Fibroblast of pulmonary artery (primary cell): ENCODE results near the gene CSRNP3.

ENCODE experiments used
- DNase-seq: peaks from one replicate; pipeline ENCODE4 v3.0.0-alpha.2; 2010; ENCODE audit warnings: low read depth
- H3K4me3 ChIP-seq: replicated peaks from 2 replicates; pipeline ENCODE4 v1.5.1; 2011; ENCODE audit warnings: low read depth, mild to moderate bottlenecking, control low read depth, low read length, moderate library complexity
- CTCF ChIP-seq: IDR thresholded peaks from 2 replicates; pipeline ENCODE4 v1.5.1; 2011; ENCODE audit warnings: mild to moderate bottlenecking, control low read depth, low read length, inconsistent platforms; ENCODE audit errors: missing control alignments

CSRNP3 gene

GRCh38 chr2:165466386-165466785 is 3.1 kb upstream of the CSRNP3 start:
- no peak overlapping the region for H3K4me3 ChIP-seq
- DNase-seq: no peak
- TF ChIP-seq CTCF: no peak

DNA sequence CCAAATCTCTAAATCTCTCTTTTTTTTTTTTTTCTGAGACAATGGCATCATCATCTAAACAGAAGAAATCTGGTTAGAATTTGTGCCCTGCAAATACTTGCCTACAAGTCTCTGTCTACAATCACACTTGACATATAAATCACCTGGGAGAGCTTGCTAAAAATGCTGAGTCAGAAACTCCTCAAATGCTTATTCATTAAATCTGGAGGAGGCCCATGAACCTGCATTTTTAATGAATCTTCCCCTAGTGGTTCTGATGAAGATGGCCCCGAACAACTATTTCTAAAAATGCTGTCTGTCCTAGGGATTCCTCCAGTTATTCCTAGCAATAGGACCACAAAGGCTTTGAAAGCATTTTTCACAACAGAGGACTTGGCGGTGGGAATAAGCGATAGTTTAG is 1.6 kb upstream of the CSRNP3 start:
- H3K4me3 ChIP-seq: no peak overlapping the region
- DNase-seq: no peak
- TF ChIP-seq CTCF: no peak

- peak overlapping the region; percentile 73 for H3K4me3 ChIP-seq
- no peak for DNase-seq
- no peak for TF ChIP-seq CTCF
Measured at GRCh38 chr2:165470361-165470760, 863 bp downstream of the CSRNP3 start.

DNA sequence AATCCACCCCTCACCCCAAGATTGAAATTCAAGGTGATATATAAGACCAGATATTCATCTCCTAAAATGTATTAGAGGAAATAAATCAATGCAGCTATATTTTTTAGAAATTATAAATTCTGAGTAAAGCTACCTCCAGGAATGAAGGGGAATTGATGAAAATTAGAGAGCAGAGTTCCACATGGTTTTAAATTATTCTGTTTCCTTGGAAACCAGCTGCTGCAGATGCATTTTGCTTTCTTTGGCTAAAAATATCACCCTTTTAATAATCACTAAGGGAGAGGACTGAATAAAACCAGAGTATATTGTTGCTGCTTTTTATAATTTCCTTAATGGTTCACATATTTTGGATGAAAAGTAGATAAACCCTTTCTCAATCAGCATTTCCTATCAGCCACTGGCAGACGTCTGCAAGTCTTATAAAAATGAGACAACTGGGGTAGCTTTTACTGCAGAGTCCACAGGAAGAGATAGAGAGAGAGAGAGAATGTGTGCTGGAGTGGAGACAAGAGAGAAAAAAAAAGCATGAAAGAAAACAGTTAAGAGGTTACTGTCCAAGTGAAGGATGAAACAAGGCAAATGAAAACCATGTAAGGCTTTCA is 2.0 kb downstream of the CSRNP3 start:
- no peak overlapping the region for H3K4me3 ChIP-seq
- peak; percentile 45 for DNase-seq
- TF ChIP-seq CTCF: no peak

DNA sequence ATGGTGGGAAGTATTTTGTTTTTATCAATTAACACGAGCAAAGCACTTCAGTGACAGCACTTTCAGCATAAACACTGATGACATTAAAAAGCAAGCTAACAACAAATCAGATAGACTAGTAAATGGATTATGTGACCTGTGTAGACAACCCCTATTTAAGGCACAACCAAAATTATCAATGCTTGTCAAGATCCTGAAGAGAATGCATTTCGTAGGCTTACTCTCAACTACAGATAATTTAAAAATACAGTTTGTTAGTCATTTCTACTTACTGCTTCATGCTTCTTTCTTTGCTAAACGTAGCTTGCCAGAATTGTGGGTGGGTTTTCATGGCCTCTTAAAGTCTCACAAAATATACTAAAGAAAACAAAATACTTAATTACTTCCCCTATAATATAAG is 3.4 kb downstream of the CSRNP3 start:
- H3K4me3 ChIP-seq: no peak overlapping the region
- DNase-seq: no peak

GRCh38 chr2:165474619-165475276 is 5.2 kb downstream of the CSRNP3 start:
- H3K4me3 ChIP-seq: no peak overlapping the region
- no peak for DNase-seq
- TF ChIP-seq CTCF: no peak

More for the DNA sequence above, 3.4 kb downstream of the CSRNP3 start:
- TF ChIP-seq CTCF: no peak
